HepG2 (cell line): ENCODE data around the gene MT1G. TPM values are rescaled to one million over a fixed set of nuclear protein-coding genes. Genes with fewer than 3 reads are reported as not detected.

ENCODE experiments used
- DBP ChIP-seq: sonication (generic); formaldehyde crosslinking; IDR thresholded peaks from 2 replicates; pipeline ENCODE4 v1.4.0; 2020; ENCODE audit warnings: missing genetic modification reagents; ENCODE audit errors: not compliant biosample characterization
- ELF1 ChIP-seq: sonication (generic); formaldehyde crosslinking; IDR thresholded peaks from 2 replicates; pipeline ENCODE4 v1.4.0; 2020; ENCODE audit warnings: missing genetic modification reagents
- FOXA3 ChIP-seq: IDR thresholded peaks from 2 replicates; pipeline ENCODE4 v1.6.1; 2016; ENCODE audit warnings: missing genetic modification reagents, missing compliant biosample characterization
- IRF2 ChIP-seq: IDR thresholded peaks from 2 replicates; pipeline ENCODE4 v1.6.1; 2018; ENCODE audit warnings: missing genetic modification reagents, missing compliant biosample characterization
- KLF15 ChIP-seq: sonication (generic); formaldehyde crosslinking; IDR thresholded peaks from 2 replicates; pipeline ENCODE4 v1.8.1; 2023; ENCODE audit warnings: borderline replicate concordance, mild to moderate bottlenecking, inconsistent platforms, missing genetic modification reagents, mixed read lengths
- NR2F6 ChIP-seq, 2 experiments: IDR thresholded peaks; 2 replicates each; pipeline ENCODE4 v1.6.1; 2016; ENCODE audit warnings: antibody characterized with exemption in 1 of 2, mild to moderate bottlenecking in 1 of 2
- POLR2AphosphoS5 ChIP-seq: IDR thresholded peaks from 2 replicates; pipeline ENCODE4 v1.6.1; 2012; ENCODE audit warnings: low read depth, low read length
- RXRA ChIP-seq: sonication (generic); formaldehyde crosslinking; IDR thresholded peaks from 2 replicates; pipeline ENCODE4 v1.5.1; 2020; ENCODE audit warnings: missing genetic modification reagents
- SALL1 ChIP-seq: sonication (generic); formaldehyde crosslinking; IDR thresholded peaks from 2 replicates; pipeline ENCODE4 v1.8.0; 2022; ENCODE audit warnings: mild to moderate bottlenecking, missing genetic modification reagents
- SP5 ChIP-seq: IDR thresholded peaks from 2 replicates; pipeline ENCODE4 v1.6.1; 2016; ENCODE audit warnings: low read depth, borderline replicate concordance
- TIGD3 ChIP-seq: sonication (generic); formaldehyde crosslinking; IDR thresholded peaks from 2 replicates; pipeline ENCODE4 v1.5.1; 2020; ENCODE audit warnings: mild to moderate bottlenecking, missing genetic modification reagents, borderline replicate concordance
- TRIM24 ChIP-seq: sonication (generic); formaldehyde crosslinking; IDR thresholded peaks from 2 replicates; pipeline ENCODE4 v1.8.0; 2022; ENCODE audit warnings: mild to moderate bottlenecking, missing genetic modification reagents
- ZBTB37 ChIP-seq: sonication (generic); formaldehyde crosslinking; IDR thresholded peaks from 2 replicates; pipeline ENCODE4 v1.4.0; 2020; ENCODE audit warnings: mild to moderate bottlenecking, missing genetic modification reagents
- ZC3H4 ChIP-seq: sonication (generic); formaldehyde crosslinking; IDR thresholded peaks from 2 replicates; pipeline ENCODE4 v1.4.0; 2020; ENCODE audit warnings: missing genetic modification reagents, borderline replicate concordance
- ZKSCAN5 ChIP-seq: sonication (generic); formaldehyde crosslinking; IDR thresholded peaks from 2 replicates; pipeline ENCODE4 v1.5.1; 2020; ENCODE audit warnings: mild to moderate bottlenecking, missing genetic modification reagents
- ZNF263 ChIP-seq: sonication (generic); formaldehyde crosslinking; IDR thresholded peaks from 2 replicates; pipeline ENCODE4 v1.4.0; 2020; ENCODE audit warnings: missing genetic modification reagents
- ZNF326 ChIP-seq: sonication (generic); formaldehyde crosslinking; IDR thresholded peaks from 2 replicates; pipeline ENCODE4 v1.4.0; 2020; ENCODE audit warnings: missing genetic modification reagents, borderline replicate concordance
- ZNF691 ChIP-seq: sonication (generic); formaldehyde crosslinking; IDR thresholded peaks from 2 replicates; pipeline ENCODE4 v1.4.0; 2020; ENCODE audit warnings: missing genetic modification reagents, low read depth, mild to moderate bottlenecking, borderline replicate concordance
- polyA plus RNA-seq, 8 experiments: library from polyadenylated mRNA; depleted of rRNA in 3 of 8; stranded (reverse) in 7 of 8; unstranded in 1 of 8; fragments of >200 nt; fragmentation: Illumina TruSeq in 4 of 8; extraction: Trizol in 4 of 8; gene quantifications; 2 replicates each; pipeline versions ENCODE4 v1.2.1 to v1.2.3, GENCODE V29; 2011 to 2016; ENCODE audit warnings: low read depth in 4 of 8, missing spikeins in 1 of 8, mixed read lengths in 1 of 8; ENCODE audit not compliant: insufficient read depth in 1 of 8
- total RNA-seq, 5 experiments: library from RNA; depleted of rRNA; stranded (reverse); fragments of >200 nt; fragmentation: Illumina TruSeq; extraction: Trizol; gene quantifications; 2 replicates each; pipeline ENCODE4 v1.2.3, GENCODE V29; 2016; ENCODE audit warnings: low read depth in 1 of 5
- TF ChIP-seq, protein P1 (sequence below): sonication (generic); formaldehyde crosslinking; IDR thresholded peaks from 2 replicates; pipeline ENCODE4 v1.8.1; 2022; ENCODE audit warnings: mild to moderate bottlenecking, missing genetic modification reagents
- TF ChIP-seq, protein P2 (sequence below): sonication (generic); formaldehyde crosslinking; IDR thresholded peaks from 2 replicates; pipeline ENCODE4 v1.4.0; 2020; ENCODE audit warnings: mild to moderate bottlenecking, missing genetic modification reagents
- TF ChIP-seq, protein P3 (sequence below): sonication (generic); formaldehyde crosslinking; IDR thresholded peaks from 2 replicates; pipeline ENCODE4 v1.4.0; 2020; ENCODE audit warnings: mild to moderate bottlenecking, missing genetic modification reagents, borderline replicate concordance

MT1G gene
- total and polyA plus RNA-seq, 2 of the 13 experiments (the other 11 are each of a cell fraction or from before 2014, with no cell fraction given) = 3.6 to 377 TPM

GRCh38 chr16:56647641-56648431 lies 20.0 kb downstream of the MT1G start (continued):
- TF ChIP-seq ZNF691 = no peak
- TF ChIP-seq ZNF326 (CRISPR knock-in tag) = no peak
- TF ChIP-seq, protein P1, sequence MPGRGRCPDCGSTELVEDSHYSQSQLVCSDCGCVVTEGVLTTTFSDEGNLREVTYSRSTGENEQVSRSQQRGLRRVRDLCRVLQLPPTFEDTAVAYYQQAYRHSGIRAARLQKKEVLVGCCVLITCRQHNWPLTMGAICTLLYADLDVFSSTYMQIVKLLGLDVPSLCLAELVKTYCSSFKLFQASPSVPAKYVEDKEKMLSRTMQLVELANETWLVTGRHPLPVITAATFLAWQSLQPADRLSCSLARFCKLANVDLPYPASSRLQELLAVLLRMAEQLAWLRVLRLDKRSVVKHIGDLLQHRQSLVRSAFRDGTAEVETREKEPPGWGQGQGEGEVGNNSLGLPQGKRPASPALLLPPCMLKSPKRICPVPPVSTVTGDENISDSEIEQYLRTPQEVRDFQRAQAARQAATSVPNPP (CRISPR knock-in tag) = no peak
- peak; percentile 43; the same call in 1 of the 2 replicates for TF ChIP-seq SALL1 (CRISPR knock-in tag)
- TF ChIP-seq NR2F6 (IDR thresholded peaks at IDR 0.05) = peak; percentile 38; the same call in 1 of the 2 replicates
- TF ChIP-seq NR2F6 (CRISPR knock-in tag; IDR thresholded peaks at IDR 0.05) = peak; percentile 60; the same call in 1 of the 2 replicates
- TF ChIP-seq ZC3H4 (CRISPR knock-in tag) = no peak
- TF ChIP-seq TRIM24 (CRISPR knock-in tag) = no peak
- no peak for TF ChIP-seq FOXA3 (CRISPR knock-in tag)
- TF ChIP-seq ZKSCAN5 (CRISPR knock-in tag) = no peak
- TF ChIP-seq KLF15 (CRISPR knock-in tag) = no peak
- TF ChIP-seq ELF1 = no peak
- no peak for TF ChIP-seq SP5 (CRISPR knock-in tag)
- 0 out of 2 replicates have a peak, but pooled peaks have one; percentile 22 for TF ChIP-seq ZNF263
- TF ChIP-seq, protein P2, sequence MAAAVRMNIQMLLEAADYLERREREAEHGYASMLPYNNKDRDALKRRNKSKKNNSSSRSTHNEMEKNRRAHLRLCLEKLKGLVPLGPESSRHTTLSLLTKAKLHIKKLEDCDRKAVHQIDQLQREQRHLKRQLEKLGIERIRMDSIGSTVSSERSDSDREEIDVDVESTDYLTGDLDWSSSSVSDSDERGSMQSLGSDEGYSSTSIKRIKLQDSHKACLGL (CRISPR knock-in tag) = no peak
- TF ChIP-seq IRF2 (CRISPR knock-in tag) = no peak
- no peak for TF ChIP-seq ZBTB37 (CRISPR knock-in tag)
- TF ChIP-seq DBP = no peak
- TF ChIP-seq, protein P3, sequence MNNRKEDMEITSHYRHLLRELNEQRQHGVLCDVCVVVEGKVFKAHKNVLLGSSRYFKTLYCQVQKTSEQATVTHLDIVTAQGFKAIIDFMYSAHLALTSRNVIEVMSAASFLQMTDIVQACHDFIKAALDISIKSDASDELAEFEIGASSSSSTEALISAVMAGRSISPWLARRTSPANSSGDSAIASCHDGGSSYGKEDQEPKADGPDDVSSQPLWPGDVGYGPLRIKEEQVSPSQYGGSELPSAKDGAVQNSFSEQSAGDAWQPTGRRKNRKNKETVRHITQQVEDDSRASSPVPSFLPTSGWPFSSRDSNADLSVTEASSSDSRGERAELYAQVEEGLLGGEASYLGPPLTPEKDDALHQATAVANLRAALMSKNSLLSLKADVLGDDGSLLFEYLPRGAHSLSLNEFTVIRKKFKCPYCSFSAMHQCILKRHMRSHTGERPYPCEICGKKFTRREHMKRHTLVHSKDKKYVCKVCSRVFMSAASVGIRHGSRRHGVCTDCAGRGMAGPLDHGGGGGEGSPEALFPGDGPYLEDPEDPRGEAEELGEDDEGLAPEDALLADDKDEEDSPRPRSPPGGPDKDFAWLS (CRISPR knock-in tag) = no peak
- TF ChIP-seq POLR2AphosphoS5 = no peak
- no peak for TF ChIP-seq TIGD3 (CRISPR knock-in tag)
- TF ChIP-seq RXRA (CRISPR knock-in tag) = 0 out of 2 replicates have a peak, but pooled peaks have one; percentile 48
